ENCODE data around the gene CDK14. TPM values are rescaled to one million over a fixed set of nuclear protein-coding genes. Genes with fewer than 3 reads are reported as not detected.

Gene CDK14
- total RNA-seq, 4 donors from 2014 or later: 0.18 to 74.3 (median 7.3) TPM

DNA sequence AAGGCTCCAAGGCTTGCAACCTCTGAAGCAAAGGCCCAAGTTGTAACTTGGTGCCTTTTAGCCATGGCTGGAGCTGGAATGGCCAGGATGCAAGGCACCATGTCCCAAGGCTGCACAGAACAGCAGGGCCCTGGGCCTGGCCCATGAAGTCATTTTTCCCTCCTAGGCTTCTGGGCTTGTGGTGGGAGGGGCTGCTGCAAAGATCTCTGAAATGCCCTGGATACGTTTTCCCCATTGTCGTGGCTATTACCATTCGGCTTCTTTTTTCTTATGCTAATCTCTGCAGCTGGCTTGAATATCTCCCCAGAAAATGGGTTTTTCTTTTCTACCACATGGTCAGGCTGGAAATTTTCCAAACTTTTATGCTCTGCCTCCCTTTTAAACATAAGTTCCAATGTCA lies 234.2 kb downstream of the CDK14 start:
- Histone ChIP-seq H3K9me3 (no peaks in the 10 kb centered on the region), H3K27ac (no peak overlapping the region), H3K4me3 (no peak overlapping the region), H3K36me3 (no peaks in the 10 kb centered on the region), H3K4me1 (no peaks in the 10 kb centered on the region), H3K27me3 (no peaks in the 10 kb centered on the region)
- DNase-seq: no peak
- TF ChIP-seq POLR2A (IDR thresholded peaks at IDR 0.05): no peak
- TF ChIP-seq, protein P1, sequence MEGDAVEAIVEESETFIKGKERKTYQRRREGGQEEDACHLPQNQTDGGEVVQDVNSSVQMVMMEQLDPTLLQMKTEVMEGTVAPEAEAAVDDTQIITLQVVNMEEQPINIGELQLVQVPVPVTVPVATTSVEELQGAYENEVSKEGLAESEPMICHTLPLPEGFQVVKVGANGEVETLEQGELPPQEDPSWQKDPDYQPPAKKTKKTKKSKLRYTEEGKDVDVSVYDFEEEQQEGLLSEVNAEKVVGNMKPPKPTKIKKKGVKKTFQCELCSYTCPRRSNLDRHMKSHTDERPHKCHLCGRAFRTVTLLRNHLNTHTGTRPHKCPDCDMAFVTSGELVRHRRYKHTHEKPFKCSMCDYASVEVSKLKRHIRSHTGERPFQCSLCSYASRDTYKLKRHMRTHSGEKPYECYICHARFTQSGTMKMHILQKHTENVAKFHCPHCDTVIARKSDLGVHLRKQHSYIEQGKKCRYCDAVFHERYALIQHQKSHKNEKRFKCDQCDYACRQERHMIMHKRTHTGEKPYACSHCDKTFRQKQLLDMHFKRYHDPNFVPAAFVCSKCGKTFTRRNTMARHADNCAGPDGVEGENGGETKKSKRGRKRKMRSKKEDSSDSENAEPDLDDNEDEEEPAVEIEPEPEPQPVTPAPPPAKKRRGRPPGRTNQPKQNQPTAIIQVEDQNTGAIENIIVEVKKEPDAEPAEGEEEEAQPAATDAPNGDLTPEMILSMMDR (IDR thresholded peaks at IDR 0.05): no peak

- Histone ChIP-seq H3K4me3 (no peak overlapping the region), H3K27ac (no peak overlapping the region), H3K36me3 (no peaks in the 10 kb centered on the region), H3K27me3 (no peaks in the 10 kb centered on the region), H3K9me3 (no peaks in the 10 kb centered on the region), H3K4me1 (no peaks in the 10 kb centered on the region)
- DNase-seq: no peak
- no peak for TF ChIP-seq POLR2A (IDR thresholded peaks at IDR 0.05)
- TF ChIP-seq, protein P1 (IDR thresholded peaks at IDR 0.05): no peak
Measured at GRCh38 chr7:90832726-90833125, 236.6 kb downstream of the CDK14 start.

- TF ChIP-seq, protein P1 (IDR thresholded peaks at IDR 0.05): no peak
- no peak for TF ChIP-seq POLR2A (IDR thresholded peaks at IDR 0.05)
Measured at GRCh38 chr7:90833443-90833842, 237.3 kb downstream of the CDK14 start.

GRCh38 chr7:90834771-90835170 lies 238.7 kb downstream of the CDK14 start:
- no peaks in the 10 kb centered on the region for H3K36me3 ChIP-seq
- H3K4me3 ChIP-seq: no peak overlapping the region
- TF ChIP-seq POLR2A (IDR thresholded peaks at IDR 0.05): no peak
- TF ChIP-seq, protein P1 (IDR thresholded peaks at IDR 0.05): no peak
- DNase-seq: no peak
- no peak overlapping the region for H3K27ac ChIP-seq
- peaks cover 0 to 6% (median 0%) of the 10 kb centered on the region in 4 donors for H3K9me3 ChIP-seq
- no peaks in the 10 kb centered on the region for H3K4me1 ChIP-seq
- H3K27me3 ChIP-seq: no peaks in the 10 kb centered on the region

More at GRCh38 chr7:90833443-90833842, 237.3 kb downstream of the CDK14 start:
- no peaks in the 10 kb centered on the region for H3K36me3 ChIP-seq
- H3K4me3 ChIP-seq: no peak overlapping the region
- H3K4me1 ChIP-seq: no peaks in the 10 kb centered on the region
- no peak overlapping the region for H3K27ac ChIP-seq
- H3K27me3 ChIP-seq: no peaks in the 10 kb centered on the region
- peaks cover 0 to under 1% (median 0%) of the 10 kb centered on the region in 4 donors for H3K9me3 ChIP-seq
- DNase-seq: no peak

DNA sequence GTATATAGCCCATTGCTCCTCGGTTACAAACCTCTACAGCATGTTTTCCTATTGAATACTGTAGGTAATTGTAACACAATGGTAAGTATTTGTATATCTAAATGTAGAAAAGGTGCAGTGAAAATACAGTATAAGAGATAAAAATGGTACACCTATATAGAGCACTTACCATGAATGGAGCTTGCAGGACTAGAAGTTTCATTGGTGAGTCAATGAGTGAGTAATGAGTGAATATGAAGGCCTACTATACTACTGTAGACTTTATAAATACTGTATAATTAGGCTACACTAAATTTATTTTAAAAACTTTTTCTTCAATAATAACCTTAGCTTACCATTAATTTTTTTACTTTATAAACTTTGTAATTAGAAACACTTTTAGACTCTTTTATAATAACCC lies 239.7 kb downstream of the CDK14 start:
- no peak for TF ChIP-seq POLR2A (IDR thresholded peaks at IDR 0.05)
- H3K27ac ChIP-seq: no peak overlapping the region

DNA sequence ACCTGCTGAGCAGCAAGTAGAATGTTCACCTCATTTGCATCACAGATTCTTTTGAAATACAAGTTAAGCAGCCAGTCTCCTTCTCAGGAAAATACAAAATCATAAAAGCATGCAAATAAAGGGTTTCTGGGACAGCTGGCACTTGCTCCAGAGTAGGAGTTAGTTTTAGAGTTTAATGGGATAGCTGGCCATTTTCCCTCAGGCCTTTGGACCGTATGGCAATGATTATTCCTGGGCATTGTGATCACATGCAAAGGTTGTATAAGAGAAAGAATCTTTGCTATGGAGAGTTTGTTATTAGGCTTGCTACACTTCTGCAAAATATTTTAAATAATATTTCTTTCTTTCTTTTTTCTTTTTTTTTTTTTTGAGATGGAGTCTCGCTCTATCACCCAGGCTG lies 240.8 kb downstream of the CDK14 start:
- Histone ChIP-seq H3K36me3 (no peaks in the 10 kb centered on the region), H3K4me3 (no peak overlapping the region), H3K4me1 (no peaks in the 10 kb centered on the region), H3K27ac (no peak overlapping the region), H3K27me3 (no peaks in the 10 kb centered on the region), H3K9me3 (peaks cover 0 to 6% (median 0%) of the 10 kb centered on the region in 4 donors)
- DNase-seq: no peak
- no peak for TF ChIP-seq POLR2A (IDR thresholded peaks at IDR 0.05)
- TF ChIP-seq, protein P1 (IDR thresholded peaks at IDR 0.05): no peak

More for the DNA sequence above, 239.7 kb downstream of the CDK14 start:
- Histone ChIP-seq H3K4me3 (no peak overlapping the region), H3K9me3 (peaks cover 0 to 6% (median 0%) of the 10 kb centered on the region in 4 donors), H3K4me1 (no peaks in the 10 kb centered on the region), H3K36me3 (no peaks in the 10 kb centered on the region), H3K27me3 (no peaks in the 10 kb centered on the region)
- no peak for DNase-seq
